Panc1 (cell line): Measurements from ENCODE around the gene LRRC8C.

Experiments
- POLR2AphosphoS5 ChIP-seq: IDR thresholded peaks from 2 replicates; pipeline ENCODE4 v1.6.1; 2012; ENCODE audit warnings: mild to moderate bottlenecking, low read depth, low read length, moderate library complexity
- SIN3A ChIP-seq: IDR thresholded peaks from 2 replicates; pipeline ENCODE4 v1.6.1; 2012; ENCODE audit warnings: low read depth, mild to moderate bottlenecking, low read length, moderate library complexity, borderline replicate concordance; ENCODE audit not compliant: insufficient read depth
- TCF7L2 ChIP-seq: IDR thresholded peaks from 2 replicates; pipeline ENCODE4 v1.6.1; 2011; ENCODE audit warnings: mild to moderate bottlenecking, low read depth, low read length, inconsistent platforms
- TF ChIP-seq, protein P1 (sequence below): fragments of 450-650 bp; IDR thresholded peaks from 2 replicates; pipeline ENCODE4 v1.5.1; 2017; ENCODE audit warnings: mild to moderate bottlenecking
- TF ChIP-seq, protein P2 (sequence below), 2 experiments: IDR thresholded peaks; 2 replicates each; pipeline ENCODE4 v1.6.1; 2011 to 2012; ENCODE audit warnings: low read depth in 2 of 2, control low read depth in 1 of 2, low read length in 1 of 2, mild to moderate bottlenecking in 1 of 2, moderate library complexity in 1 of 2; ENCODE audit not compliant: insufficient read depth in 1 of 2

DNA sequence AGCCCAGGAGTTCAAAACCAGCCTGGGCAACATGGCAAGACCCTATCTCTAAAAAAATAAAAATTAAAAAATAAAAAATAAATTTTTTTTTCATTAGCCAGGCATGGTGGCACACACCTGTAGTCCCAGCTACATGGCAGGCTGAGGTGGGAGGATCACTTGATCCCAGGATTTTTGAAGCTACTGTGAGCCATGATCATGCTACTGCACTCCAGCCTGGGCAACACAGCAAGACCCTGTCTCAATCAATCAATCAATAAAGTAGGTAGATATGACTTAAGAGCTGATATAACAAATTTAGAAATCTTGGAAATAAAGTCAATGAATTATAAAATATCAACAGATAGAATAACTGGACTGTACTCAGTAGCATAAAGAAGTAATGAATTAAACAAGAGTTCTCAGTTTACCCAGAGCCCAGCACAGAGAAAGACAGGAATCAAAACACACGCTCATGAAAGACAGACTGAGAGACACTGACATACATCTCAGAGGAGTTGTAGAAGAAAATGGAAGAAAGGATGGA is 69.7 kb downstream of the LRRC8C start:
- TF ChIP-seq, protein P1, sequence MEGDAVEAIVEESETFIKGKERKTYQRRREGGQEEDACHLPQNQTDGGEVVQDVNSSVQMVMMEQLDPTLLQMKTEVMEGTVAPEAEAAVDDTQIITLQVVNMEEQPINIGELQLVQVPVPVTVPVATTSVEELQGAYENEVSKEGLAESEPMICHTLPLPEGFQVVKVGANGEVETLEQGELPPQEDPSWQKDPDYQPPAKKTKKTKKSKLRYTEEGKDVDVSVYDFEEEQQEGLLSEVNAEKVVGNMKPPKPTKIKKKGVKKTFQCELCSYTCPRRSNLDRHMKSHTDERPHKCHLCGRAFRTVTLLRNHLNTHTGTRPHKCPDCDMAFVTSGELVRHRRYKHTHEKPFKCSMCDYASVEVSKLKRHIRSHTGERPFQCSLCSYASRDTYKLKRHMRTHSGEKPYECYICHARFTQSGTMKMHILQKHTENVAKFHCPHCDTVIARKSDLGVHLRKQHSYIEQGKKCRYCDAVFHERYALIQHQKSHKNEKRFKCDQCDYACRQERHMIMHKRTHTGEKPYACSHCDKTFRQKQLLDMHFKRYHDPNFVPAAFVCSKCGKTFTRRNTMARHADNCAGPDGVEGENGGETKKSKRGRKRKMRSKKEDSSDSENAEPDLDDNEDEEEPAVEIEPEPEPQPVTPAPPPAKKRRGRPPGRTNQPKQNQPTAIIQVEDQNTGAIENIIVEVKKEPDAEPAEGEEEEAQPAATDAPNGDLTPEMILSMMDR, result no peak
- no peak for TF ChIP-seq POLR2AphosphoS5
- TF ChIP-seq TCF7L2, result no peak
- TF ChIP-seq, protein P2, sequence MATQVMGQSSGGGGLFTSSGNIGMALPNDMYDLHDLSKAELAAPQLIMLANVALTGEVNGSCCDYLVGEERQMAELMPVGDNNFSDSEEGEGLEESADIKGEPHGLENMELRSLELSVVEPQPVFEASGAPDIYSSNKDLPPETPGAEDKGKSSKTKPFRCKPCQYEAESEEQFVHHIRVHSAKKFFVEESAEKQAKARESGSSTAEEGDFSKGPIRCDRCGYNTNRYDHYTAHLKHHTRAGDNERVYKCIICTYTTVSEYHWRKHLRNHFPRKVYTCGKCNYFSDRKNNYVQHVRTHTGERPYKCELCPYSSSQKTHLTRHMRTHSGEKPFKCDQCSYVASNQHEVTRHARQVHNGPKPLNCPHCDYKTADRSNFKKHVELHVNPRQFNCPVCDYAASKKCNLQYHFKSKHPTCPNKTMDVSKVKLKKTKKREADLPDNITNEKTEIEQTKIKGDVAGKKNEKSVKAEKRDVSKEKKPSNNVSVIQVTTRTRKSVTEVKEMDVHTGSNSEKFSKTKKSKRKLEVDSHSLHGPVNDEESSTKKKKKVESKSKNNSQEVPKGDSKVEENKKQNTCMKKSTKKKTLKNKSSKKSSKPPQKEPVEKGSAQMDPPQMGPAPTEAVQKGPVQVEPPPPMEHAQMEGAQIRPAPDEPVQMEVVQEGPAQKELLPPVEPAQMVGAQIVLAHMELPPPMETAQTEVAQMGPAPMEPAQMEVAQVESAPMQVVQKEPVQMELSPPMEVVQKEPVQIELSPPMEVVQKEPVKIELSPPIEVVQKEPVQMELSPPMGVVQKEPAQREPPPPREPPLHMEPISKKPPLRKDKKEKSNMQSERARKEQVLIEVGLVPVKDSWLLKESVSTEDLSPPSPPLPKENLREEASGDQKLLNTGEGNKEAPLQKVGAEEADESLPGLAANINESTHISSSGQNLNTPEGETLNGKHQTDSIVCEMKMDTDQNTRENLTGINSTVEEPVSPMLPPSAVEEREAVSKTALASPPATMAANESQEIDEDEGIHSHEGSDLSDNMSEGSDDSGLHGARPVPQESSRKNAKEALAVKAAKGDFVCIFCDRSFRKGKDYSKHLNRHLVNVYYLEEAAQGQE (IDR thresholded peaks at IDR 0.05; ENCODE audit: insufficient read depth in 1 of 2, low read depth in 2 of 2, low read length in 1 of 2), result no peak
- no peak for TF ChIP-seq SIN3A
